Thoracic aorta (tissue), 2 donors: ENCODE measurements around the gene RBM23. TPM values are rescaled to one million over a fixed set of nuclear protein-coding genes. Genes with fewer than 3 reads are reported as not detected.
A peak's percentile ranks its signal among the peaks of the same experiment; 100 is the strongest.

Experiments used
- ATAC-seq: fragments of 150-250 bp; one replicate; pipeline ENCODE4 v1.8.0; 2017; ENCODE audit warnings: low read depth; ENCODE audit not compliant: insufficient number of reproducible peaks, low FRiP score
- DNase-seq: peaks from one replicate; pipeline ENCODE4 v3.0.0-alpha.2; 2020; ENCODE audit warnings: low spot score
- H3K27ac ChIP-seq, 2 donors: fragments of 200-600 bp; sonication (generic); 1 replicate in 1 of 2; 2 replicates in 1 of 2; pipeline ENCODE4 v1.5.1; 2016; ENCODE audit warnings: mild to moderate bottlenecking in 2 of 2, moderate library complexity in 2 of 2
- H3K27me3 ChIP-seq: fragments of 200-600 bp; sonication (generic); replicated peaks from 2 replicates; pipeline ENCODE4 v1.6.0; 2016; ENCODE audit warnings: mild to moderate bottlenecking; ENCODE audit not compliant: insufficient read depth
- H3K36me3 ChIP-seq: fragments of 200-600 bp; sonication (generic); one replicate; pipeline ENCODE4 v1.5.1; 2016
- H3K4me1 ChIP-seq, 2 donors: fragments of 200-600 bp; sonication (generic); 1 replicate in 1 of 2; 2 replicates in 1 of 2; pipeline versions ENCODE4 v1.5.1 to v1.6.0; 2016; ENCODE audit warnings: low read depth in 2 of 2, mild to moderate bottlenecking in 1 of 2; ENCODE audit not compliant: control insufficient read depth in 1 of 2
- H3K4me3 ChIP-seq: fragments of 200-600 bp; sonication (generic); 2 replicates; pipeline ENCODE4 v1.5.1; 2016; ENCODE audit warnings: mild to moderate bottlenecking
- H3K9me3 ChIP-seq: fragments of 200-600 bp; sonication (generic); 2 replicates; pipeline ENCODE4 v1.5.1; 2016
- CTCF ChIP-seq: fragments of 200-600 bp; sonication (generic); IDR thresholded peaks from one replicate; pipeline ENCODE4 v1.5.1; 2019; ENCODE audit warnings: antibody characterized with exemption
- total RNA-seq, 2 donors: library from RNA; depleted of rRNA; stranded (reverse); fragments of >200 nt; gene quantifications; one replicate each; pipeline versions ENCODE4 v1.1.0 to v1.2.3, GENCODE V29; 2016

RBM23 gene
- total RNA-seq, 2 donors from 2014 or later, result 75.9 to 731 TPM

- Histone ChIP-seq H3K36me3 (no peaks in the 10 kb centered on the region), H3K27ac (peak overlapping the region; percentile 18 to 38), H3K4me1 (peaks cover 4 to 20% of the 10 kb centered on the region in 2 donors), H3K27me3 (no peaks in the 10 kb centered on the region), H3K9me3 (no peaks in the 10 kb centered on the region), H3K4me3 (peak overlapping the region; percentile 73)
- no peak for TF ChIP-seq CTCF
- ATAC-seq (peak; percentile 59), DNase-seq (peak; percentile 25)
Measured at GRCh38 chr14:22886500-22887259, 32.3 kb downstream of the RBM23 start.

GRCh38 chr14:22885975-22886374 lies 33.0 kb downstream of the RBM23 start:
- no peak for TF ChIP-seq CTCF
- ATAC-seq (no peak), DNase-seq (no peak)
- Histone ChIP-seq H3K27ac (no peak overlapping the region), H3K4me3 (no peak overlapping the region), H3K36me3 (no peaks in the 10 kb centered on the region), H3K9me3 (no peaks in the 10 kb centered on the region), H3K27me3 (no peaks in the 10 kb centered on the region), H3K4me1 (peaks cover 4 to 20% of the 10 kb centered on the region in 2 donors)

GRCh38 chr14:22884738-22885523 lies 34.0 kb downstream of the RBM23 start:
- ATAC-seq (no peak), DNase-seq (no peak)
- Histone ChIP-seq H3K27ac (no peak overlapping the region), H3K4me3 (no peak overlapping the region), H3K36me3 (no peaks in the 10 kb centered on the region), H3K4me1 (peaks cover 4 to 20% of the 10 kb centered on the region in 2 donors), H3K9me3 (no peaks in the 10 kb centered on the region), H3K27me3 (no peaks in the 10 kb centered on the region)
- no peak for TF ChIP-seq CTCF

GRCh38 chr14:22884076-22884737 lies 34.7 kb downstream of the RBM23 start:
- H3K4me3 ChIP-seq, result no peak overlapping the region
- peaks cover 3% of the 10 kb centered on the region for H3K36me3 ChIP-seq
- no peak for TF ChIP-seq CTCF
- H3K27ac ChIP-seq, result no peak overlapping the region
- H3K4me1 ChIP-seq, result peaks cover 4 to 20% of the 10 kb centered on the region in 2 donors
- H3K27me3 ChIP-seq, result no peaks in the 10 kb centered on the region
- ATAC-seq (no peak), DNase-seq (no peak)
- H3K9me3 ChIP-seq, result no peaks in the 10 kb centered on the region
